Kidney (tissue), 14 donors: ENCODE data around the gene RELL1. TPM values are rescaled to one million over a fixed set of nuclear protein-coding genes. Genes with fewer than 3 reads are reported as not detected.

Source experiments
- DNase-seq, 5 donors: peaks; one replicate each; pipeline ENCODE4 v3.0.0-alpha.2; 2013 to 2020
- FAIRE-seq: peaks from 2 replicates; lab custom pipeline; 2012; peaks lifted over from hg19 to GRCh38; lab: Jason Lieb, UNC
- H3K27ac ChIP-seq, 2 donors: one replicate each; pipeline ENCODE4 v1.7.0; 2013; ENCODE audit warnings: low read depth in 2 of 2, low read length in 2 of 2, inconsistent platforms in 1 of 2
- H3K27me3 ChIP-seq: one replicate; pipeline ENCODE4 v1.7.1; 2013; ENCODE audit warnings: low read length, inconsistent platforms; ENCODE audit not compliant: control insufficient read depth, insufficient read depth
- H3K36me3 ChIP-seq, 3 donors: one replicate each; pipeline versions ENCODE4 v1.7.0 to v1.7.1; 2013; ENCODE audit warnings: low read length in 3 of 3, control low read depth in 1 of 3, inconsistent platforms in 1 of 3; ENCODE audit not compliant: insufficient read depth in 3 of 3, control insufficient read depth in 2 of 3
- H3K4me1 ChIP-seq, 3 donors: one replicate each; pipeline versions ENCODE4 v1.7.0 to v1.7.1; 2013; ENCODE audit warnings: low read length in 3 of 3, inconsistent platforms in 1 of 3, low read depth in 1 of 3; ENCODE audit not compliant: control insufficient read depth in 2 of 3, insufficient read depth in 2 of 3
- H3K4me3 ChIP-seq, 3 donors: one replicate each; pipeline versions ENCODE4 v1.7.0 to v1.8.1; 2013; ENCODE audit warnings: low read length in 3 of 3, control low read depth in 1 of 3, inconsistent platforms in 1 of 3
- H3K9ac ChIP-seq, 3 donors: one replicate each; pipeline versions ENCODE4 v1.7.0 to v1.7.1; 2013; ENCODE audit warnings: low read length in 3 of 3, control low read depth in 1 of 3, inconsistent platforms in 1 of 3
- H3K9me3 ChIP-seq, 3 donors: one replicate each; pipeline versions ENCODE4 v1.7.0 to v1.7.1; 2013; ENCODE audit warnings: low read length in 3 of 3, control low read depth in 1 of 3, inconsistent platforms in 1 of 3; ENCODE audit not compliant: control insufficient read depth in 2 of 3, insufficient read depth in 1 of 3
- intact Hi-C: fragments of 100-400 bp; cut with DNase I; formaldehyde crosslinking; loops from one replicate; pipeline ENCODE4 v1.11.1; 2022
- polyA plus RNA-seq: library from polyadenylated mRNA; stranded (reverse); fragments of 350-450 nt; fragmentation: Illumina TruSeq; extraction: RNeasy Lipid Tissue Mini Kit (QIAGEN cat#74804); gene quantifications from one replicate; pipeline ENCODE4 v1.2.3, GENCODE V29; 2014; ENCODE audit warnings: low read depth, low replicate concordance; ENCODE audit not compliant: insufficient read depth
- total RNA-seq: library from RNA; stranded (reverse); fragmentation: NEBNext Ultra II Directional; extraction: Animal tissue kit (Norgen Biotek cat#: 25700); gene quantifications from one replicate; pipeline ENCODE4 v1.2.1, GENCODE V29; 2021
- TF ChIP-seq, protein P1 (sequence below): IDR thresholded peaks from 3 replicates; pipeline ENCODE4 v1.5.1; 2012; ENCODE audit warnings: mild to moderate bottlenecking, moderate library complexity, borderline replicate concordance; ENCODE audit not compliant: insufficient read depth; ENCODE audit errors: extremely low read depth
- donor health status: control.
- donor health status: control.
- donor health status: control.
- donor health status: control.
- donor health status: control.
- donor health status: DM: yes; HTN: yes; CAD: no.
- donor health status: Normal renal cell carcinoma (clear cell type).

The RELL1 gene
- total and polyA plus RNA-seq, 2 donors from 2014 or later: 1.4 to 38.4 TPM

DNA sequence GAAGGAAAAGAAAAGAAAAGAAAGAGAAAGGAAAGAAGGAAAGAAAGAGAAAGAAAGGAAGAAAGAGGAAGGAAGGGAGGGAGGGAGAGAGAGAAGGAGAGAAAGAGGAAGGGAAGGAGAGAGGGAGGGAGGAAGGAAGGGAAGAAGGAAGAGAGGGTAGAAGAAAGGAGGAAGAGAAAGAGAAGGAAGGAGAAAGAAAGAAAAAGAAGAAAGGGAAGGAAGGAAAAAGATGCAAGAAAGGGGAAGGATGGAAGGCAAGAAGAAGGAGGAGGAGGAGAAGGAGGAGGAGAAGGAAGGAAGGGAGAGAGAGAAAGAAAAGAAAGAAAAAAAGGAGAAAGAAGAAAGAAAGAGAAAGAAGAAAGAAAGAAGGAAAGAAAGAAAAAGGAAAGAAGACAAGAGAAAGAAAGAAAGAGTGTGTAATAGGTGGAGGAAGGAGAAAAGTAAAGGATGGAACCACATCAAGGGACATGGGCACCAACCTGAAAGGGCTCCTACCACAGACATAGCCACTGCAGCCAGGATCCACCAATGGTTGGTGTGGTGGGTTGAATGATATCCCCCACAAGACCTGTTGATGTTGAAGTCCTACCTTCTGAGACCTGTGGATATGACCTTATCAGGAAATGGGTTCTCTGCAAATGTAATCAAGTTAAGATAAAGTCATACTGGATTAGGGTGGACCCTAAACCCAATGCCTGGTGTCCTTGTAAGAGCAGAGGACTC, 80.2 kb downstream of the RELL1 start:
- no peaks in the 10 kb centered on the region for H3K36me3 ChIP-seq
- no peak overlapping the region for H3K9ac ChIP-seq
- no peak overlapping the region for H3K4me3 ChIP-seq
- intact Hi-C loops: loop anchor here (10.0 kb wide), 1 partner anchor 189 kb away; no protein-coding TSS in a partner anchor
- peaks cover 0 to 5% (median 0%) of the 10 kb centered on the region in 3 donors for H3K9me3 ChIP-seq
- no peak overlapping the region for H3K27ac ChIP-seq
- DNase-seq (no peak), FAIRE-seq (no peak)
- H3K27me3 ChIP-seq: no peaks in the 10 kb centered on the region
- TF ChIP-seq, protein P1, sequence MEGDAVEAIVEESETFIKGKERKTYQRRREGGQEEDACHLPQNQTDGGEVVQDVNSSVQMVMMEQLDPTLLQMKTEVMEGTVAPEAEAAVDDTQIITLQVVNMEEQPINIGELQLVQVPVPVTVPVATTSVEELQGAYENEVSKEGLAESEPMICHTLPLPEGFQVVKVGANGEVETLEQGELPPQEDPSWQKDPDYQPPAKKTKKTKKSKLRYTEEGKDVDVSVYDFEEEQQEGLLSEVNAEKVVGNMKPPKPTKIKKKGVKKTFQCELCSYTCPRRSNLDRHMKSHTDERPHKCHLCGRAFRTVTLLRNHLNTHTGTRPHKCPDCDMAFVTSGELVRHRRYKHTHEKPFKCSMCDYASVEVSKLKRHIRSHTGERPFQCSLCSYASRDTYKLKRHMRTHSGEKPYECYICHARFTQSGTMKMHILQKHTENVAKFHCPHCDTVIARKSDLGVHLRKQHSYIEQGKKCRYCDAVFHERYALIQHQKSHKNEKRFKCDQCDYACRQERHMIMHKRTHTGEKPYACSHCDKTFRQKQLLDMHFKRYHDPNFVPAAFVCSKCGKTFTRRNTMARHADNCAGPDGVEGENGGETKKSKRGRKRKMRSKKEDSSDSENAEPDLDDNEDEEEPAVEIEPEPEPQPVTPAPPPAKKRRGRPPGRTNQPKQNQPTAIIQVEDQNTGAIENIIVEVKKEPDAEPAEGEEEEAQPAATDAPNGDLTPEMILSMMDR: no peak
- peaks cover 0 to 6% (median 0%) of the 10 kb centered on the region in 3 donors for H3K4me1 ChIP-seq

DNA sequence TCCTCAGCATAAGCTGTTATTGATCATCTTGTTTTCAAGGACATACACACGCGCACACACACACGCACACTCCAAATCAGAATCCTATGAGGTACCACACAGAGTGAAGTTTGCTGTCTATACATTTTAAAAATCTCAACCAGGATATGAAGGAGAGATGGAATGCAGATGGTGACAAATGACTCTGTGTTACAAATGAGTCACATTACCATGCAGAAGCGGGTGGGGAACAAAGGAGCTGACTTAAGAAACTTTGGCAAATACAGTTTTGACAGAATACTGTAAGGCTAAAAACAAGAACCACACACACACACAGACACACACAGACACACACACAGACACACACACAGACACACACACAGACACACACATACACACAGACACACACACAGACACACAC, 81.7 kb downstream of the RELL1 start:
- FAIRE-seq: no peak
- H3K4me1 ChIP-seq: peaks cover 0 to 9% (median under 1%) of the 10 kb centered on the region in 3 donors

DNA sequence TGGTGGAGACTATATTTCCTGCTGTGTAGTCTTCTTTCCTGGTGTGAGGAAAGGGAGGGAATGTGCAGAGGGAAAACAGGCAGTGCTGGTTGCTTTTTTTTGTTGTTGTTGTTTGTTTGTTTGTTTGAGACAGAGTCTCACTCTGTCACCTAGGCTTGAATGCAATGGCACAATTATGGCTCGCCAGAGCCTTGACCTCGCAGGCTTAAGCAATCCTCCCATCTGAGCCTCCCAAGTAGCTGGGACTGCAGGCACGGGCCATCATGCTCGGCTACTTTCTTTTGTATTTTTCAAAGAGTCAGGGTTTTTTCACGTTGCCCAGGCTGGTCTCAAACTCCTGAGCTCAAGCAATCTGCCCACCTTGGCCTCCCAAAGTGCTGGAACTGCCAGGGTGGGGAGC, 82.5 kb downstream of the RELL1 start:
- intact Hi-C loops: loop anchor here (10.0 kb wide), 1 partner anchor 191 kb away; no protein-coding TSS in a partner anchor
- H3K4me1 ChIP-seq: peaks cover 0 to 13% (median 5%) of the 10 kb centered on the region in 3 donors
- no peak overlapping the region for H3K27ac ChIP-seq
- FAIRE-seq (no peak), DNase-seq (no peak)
- no peaks in the 10 kb centered on the region for H3K27me3 ChIP-seq
- H3K9ac ChIP-seq: no peak overlapping the region
- TF ChIP-seq, protein P1: no peak
- H3K4me3 ChIP-seq: no peak overlapping the region
- H3K36me3 ChIP-seq: no peaks in the 10 kb centered on the region
- no peaks in the 10 kb centered on the region for H3K9me3 ChIP-seq

More for the DNA sequence above, 81.7 kb downstream of the RELL1 start:
- Histone ChIP-seq H3K27me3 (no peaks in the 10 kb centered on the region), H3K27ac (no peak overlapping the region), H3K9ac (no peak overlapping the region), H3K4me3 (no peak overlapping the region), H3K36me3 (no peaks in the 10 kb centered on the region), H3K9me3 (peaks cover 0 to 5% (median 0%) of the 10 kb centered on the region in 3 donors)
- DNase-seq: no peak
- intact Hi-C loops: loop anchor here (10.0 kb wide), 1 partner anchor 190 kb away; no protein-coding TSS in a partner anchor
- TF ChIP-seq, protein P1: no peak
